HG02798 (cell line): ENCODE results near the gene MVB12B.

Experiments
- ATAC-seq: cut with Tn5 transposase; IDR thresholded peaks from one replicate; pipeline ENCODE4 v1.9.1; 2021; ENCODE audit warnings: mild to moderate bottlenecking; ENCODE audit not compliant: unreplicated experiment, poor library complexity

MVB12B gene

DNA sequence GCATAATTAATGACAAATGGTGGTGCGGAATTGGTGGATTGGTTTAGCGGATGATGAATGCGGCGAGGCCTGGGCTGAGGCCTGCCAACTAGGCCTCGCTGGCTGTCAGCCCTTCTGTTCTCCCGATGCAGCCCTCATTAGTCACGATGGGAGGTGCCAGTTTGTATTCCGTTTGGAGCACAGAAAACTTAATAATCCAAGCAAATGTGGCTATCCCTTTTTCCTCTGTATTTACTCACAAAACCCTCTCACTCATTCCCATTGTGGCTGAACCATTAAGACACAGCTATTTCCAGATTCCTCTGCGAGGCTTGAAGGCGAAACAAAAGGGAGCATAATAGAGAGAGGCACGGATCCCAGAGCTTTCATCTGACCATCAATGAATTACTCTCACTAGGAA is 114.3 kb downstream of the MVB12B start:
- no peak for ATAC-seq

DNA sequence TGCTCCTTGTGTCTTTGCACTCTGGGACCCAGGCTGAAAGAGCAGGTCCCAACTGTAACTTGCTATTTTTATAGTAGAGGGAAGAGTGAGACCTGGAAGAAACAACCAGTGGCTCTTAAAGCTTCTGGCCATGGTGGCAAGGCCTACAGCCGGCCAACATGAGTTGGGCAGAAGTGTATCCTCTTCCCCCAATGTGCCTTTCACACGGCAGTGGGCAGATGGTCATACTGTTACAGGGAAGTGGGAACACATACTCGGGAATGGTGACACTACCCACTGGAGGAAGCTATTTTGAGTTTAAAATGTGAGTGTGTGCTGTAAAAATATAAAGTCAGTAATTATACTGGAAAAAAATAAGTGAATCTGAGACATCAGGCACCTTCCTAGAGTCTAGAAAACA is 116.0 kb downstream of the MVB12B start:
- no peak for ATAC-seq

DNA sequence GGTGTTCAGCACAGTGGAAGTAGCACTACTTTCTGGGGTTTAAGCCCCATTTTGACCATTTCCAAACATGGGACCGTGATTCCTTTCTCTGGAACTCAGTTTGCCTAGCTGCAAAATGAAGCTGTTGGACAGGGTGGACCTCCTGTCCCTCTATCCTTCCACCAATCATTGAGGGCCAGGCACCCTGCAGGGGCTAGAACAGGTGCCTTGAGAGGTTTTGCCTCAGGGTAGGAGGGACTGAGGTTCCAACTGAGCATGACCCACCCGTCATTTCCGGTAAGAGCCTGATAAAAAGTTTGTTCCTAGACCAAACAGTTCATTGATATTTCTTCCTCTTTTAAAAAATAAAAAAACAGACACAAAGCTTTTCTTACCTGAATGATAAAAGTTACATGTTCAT is 116.5 kb downstream of the MVB12B start:
- no peak for ATAC-seq

DNA sequence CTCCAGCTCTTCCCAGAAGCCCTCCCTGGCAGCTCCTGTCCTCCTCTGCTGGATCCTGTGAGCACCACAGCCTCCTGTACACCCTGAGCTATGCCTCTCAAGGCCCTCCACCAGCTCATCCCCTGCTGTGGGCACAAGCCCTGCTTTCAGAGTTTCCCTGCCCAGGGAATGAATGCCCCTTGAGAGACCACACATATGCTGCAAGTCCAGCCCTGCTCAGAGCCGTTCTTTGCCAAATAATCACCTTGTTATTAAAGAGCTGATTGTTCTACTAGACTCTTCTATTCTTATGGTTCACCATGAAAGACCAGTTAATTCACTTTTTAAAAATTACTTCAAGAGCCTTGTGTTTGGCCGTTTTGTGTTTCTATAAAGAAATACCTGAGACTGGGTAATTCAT is 121.5 kb downstream of the MVB12B start:
- ATAC-seq: no peak

GRCh38 chr9:126448865-126449577 is 122.4 kb downstream of the MVB12B start:
- ATAC-seq: no peak

- ATAC-seq: no peak
These were observed 123.4 kb downstream of the MVB12B start for GRCh38 chr9:126449725-126450667.

DNA sequence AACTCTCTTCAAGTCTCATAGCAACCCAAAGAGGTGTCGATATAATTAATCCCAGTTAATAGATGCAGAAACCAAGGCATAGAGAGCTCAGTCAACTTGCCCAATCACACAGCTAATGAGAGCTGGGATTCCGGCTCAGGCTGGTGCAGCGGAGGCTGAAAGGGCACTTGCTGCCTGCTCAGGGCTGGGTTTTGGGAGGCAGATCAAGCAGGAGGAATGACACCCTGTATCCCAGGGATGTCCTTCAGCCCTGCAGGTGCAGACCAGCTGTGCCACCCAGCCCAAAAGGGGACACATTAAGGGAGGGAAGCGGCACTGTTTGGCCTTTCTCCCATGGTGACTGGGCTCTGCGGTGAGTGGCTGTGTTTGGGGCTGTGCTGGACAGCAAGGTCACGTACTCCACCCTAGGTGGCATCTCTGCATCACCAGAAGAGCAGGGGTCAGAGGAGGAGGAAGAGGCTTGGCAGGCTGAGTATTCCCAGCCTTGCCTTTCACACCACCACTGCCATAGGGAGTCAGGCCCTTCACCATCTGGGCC is 124.1 kb downstream of the MVB12B start:
- ATAC-seq: no peak

GRCh38 chr9:126451316-126451885 is 124.8 kb downstream of the MVB12B start:
- ATAC-seq: no peak

GRCh38 chr9:126452106-126452505 is 125.5 kb downstream of the MVB12B start:
- no peak for ATAC-seq

- no peak for ATAC-seq
These were observed 126.7 kb downstream of the MVB12B start for GRCh38 chr9:126453156-126453963.

DNA sequence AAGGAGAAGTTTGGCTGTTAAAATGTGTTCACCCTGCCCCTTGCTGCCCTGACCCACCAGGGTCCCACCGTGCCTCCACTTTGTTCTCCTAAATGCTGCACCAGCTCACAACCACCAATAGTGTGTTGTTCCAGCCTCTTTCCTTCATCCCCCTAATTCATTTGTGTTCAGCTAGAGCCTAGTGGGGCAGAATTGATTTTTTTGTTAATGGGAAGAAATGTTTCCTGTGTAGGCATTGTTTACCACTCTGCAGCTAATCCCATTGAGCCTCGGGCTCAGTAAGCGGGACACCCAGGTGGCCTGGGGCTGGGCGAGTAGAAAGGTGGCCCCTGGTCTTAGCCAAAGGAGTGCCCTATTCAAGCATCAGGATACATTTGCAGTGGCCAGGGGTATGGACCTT is 127.6 kb downstream of the MVB12B start:
- ATAC-seq: no peak

DNA sequence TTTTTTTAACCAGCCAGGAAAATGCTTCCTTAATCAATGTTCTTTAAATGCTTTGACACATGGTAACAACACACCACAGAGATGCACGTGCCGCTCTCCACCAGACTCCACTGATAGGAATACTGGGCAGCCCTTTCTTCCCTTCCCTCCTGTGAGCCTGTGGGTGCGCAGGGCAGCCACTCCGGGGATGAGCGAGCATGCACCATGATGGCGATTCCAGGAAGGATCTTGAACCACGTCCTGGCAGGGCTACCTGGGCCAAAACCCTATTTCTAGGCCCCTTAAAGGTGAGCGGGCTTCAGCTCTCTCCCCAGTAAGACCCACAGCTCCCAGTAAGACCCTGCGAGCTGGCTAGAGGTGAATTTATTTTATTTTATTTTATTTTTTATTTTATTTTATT is 128.2 kb downstream of the MVB12B start:
- no peak for ATAC-seq

GRCh38 chr9:126456441-126457174 is 130.0 kb downstream of the MVB12B start:
- no peak for ATAC-seq

- no peak for ATAC-seq
These were observed 130.5 kb downstream of the MVB12B start for GRCh38 chr9:126457175-126457547.

DNA sequence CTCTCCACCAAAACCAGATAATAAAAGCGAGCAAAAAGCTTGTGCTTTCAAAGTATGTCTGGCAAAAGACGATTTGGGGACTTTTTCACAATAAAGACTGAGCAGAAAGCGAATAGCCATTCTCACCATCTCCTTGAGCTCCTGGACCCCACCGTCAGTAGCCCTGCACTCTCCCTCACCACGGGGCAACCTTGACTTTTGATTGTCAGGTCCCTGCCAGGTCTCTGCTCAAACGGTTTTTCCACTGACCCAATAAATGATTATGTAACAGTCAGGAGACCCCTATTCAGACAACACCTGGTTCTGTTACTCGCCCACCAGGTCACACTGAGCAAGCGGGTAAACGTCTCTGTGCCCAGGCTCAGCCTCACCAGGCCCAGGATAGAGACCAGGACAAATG is 131.3 kb downstream of the MVB12B start:
- ATAC-seq: no peak

- no peak for ATAC-seq
These were observed 132.5 kb downstream of the MVB12B start for GRCh38 chr9:126459126-126459525.

- no peak for ATAC-seq
These were observed 132.9 kb downstream of the MVB12B start for GRCh38 chr9:126459546-126459945.

DNA sequence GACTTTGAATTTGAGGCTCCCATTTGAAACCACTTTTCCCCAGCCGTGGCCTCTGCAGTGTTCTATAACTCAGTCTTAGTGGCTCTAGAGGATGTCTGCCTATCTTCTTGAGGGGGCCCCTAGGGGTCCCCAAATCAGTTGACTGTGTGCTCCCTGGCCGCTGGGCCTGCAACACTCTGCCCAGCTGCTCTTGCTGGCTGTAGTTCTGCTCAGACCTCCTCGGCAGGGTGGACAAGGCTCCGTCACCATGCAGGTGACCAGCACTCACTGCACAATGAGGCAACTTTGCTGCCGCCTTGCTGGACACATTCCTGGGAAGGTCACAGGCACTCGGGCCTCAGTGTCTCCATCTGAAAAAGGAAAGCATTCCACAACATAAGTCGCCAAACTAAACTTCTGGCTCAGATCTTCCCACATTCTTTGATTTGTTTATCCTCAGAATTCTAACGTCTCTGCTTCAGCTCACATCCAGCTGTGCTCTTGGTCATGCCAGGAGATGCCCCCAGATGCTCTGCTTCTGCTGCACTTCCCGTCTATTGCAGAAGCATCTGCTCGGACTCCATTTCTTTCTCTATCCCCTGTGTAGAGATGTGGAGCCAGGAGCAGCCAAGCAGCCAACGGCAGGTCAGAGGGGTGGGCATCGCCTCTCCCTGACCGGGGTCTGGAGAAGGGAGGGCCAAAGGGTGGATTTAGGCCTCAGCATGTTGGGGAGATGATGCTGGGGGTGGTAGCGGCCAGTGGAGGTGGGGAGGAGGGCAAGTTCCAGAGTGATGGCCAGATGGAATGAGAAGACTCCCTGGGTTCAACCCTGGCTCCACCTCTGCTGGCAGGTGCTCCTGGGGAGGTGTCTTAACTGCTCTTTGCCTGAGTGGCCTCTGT is 133.6 kb downstream of the MVB12B start:
- ATAC-seq: no peak

DNA sequence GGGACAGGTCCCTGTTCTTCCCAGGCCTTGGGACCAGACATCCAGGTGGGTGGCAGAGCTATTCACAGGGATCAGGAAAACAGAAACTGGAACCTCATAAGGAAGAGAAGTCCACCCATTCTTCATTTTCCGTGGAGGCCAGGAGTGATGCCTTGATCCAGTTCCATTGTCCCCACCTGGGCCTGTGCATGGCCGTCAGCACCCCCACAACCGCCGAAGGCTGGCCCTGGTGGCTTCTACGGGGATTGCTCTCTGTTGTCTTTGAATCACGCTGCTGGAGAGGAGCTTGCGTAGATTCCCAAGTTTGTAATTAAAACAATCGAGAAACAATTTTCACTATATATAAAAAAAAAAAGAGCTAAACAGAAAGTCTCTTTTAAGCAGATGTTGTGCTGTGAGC is 134.4 kb downstream of the MVB12B start:
- ATAC-seq: no peak
